Mononuclear cell (primary cell): ENCODE results near the gene BTF3L4. TPM values are rescaled to one million over a fixed set of nuclear protein-coding genes. Genes with fewer than 3 reads are reported as not detected.
"Not testable (repeated sequence)": the region's sequence is repeated elsewhere in the genome, so short reads cannot be mapped to it uniquely, and the experiment has no call there.

Experiments used
- H3K27me3 ChIP-seq: 2 replicates; pipeline ENCODE4 v1.6.0; 2011; ENCODE audit warnings: low read length, control low read depth; ENCODE audit not compliant: insufficient read depth
- H3K4me1 ChIP-seq: 2 replicates; pipeline ENCODE4 v1.5.1; 2011; ENCODE audit warnings: mild to moderate bottlenecking, low read length, control low read depth; ENCODE audit not compliant: insufficient read depth
- H3K4me3 ChIP-seq: 2 replicates; pipeline ENCODE4 v1.5.1; 2011; ENCODE audit warnings: mild to moderate bottlenecking, low read length, moderate library complexity
- H3K9me3 ChIP-seq: 2 replicates; pipeline ENCODE4 v1.5.1; 2011; ENCODE audit warnings: low read depth, mild to moderate bottlenecking, control low read depth, low read length
- total RNA-seq: library from RNA; depleted of rRNA; stranded (reverse); fragments of >200 nt; gene quantifications from one replicate; pipeline ENCODE4 v1.2.3, GENCODE V29; 2012

Gene BTF3L4
- total RNA-seq, 1 donor: 71.0 TPM

- Histone ChIP-seq H3K4me1 (no peaks in the 10 kb centered on the region), H3K9me3 (no peaks in the 10 kb centered on the region), H3K4me3 (no peak overlapping the region), H3K27me3 (no peaks in the 10 kb centered on the region)
Measured at GRCh38 chr1:52041551-52042185, 14.4 kb upstream of the BTF3L4 start.

- no peaks in the 10 kb centered on the region for H3K4me1 ChIP-seq
- H3K27me3 ChIP-seq: no peaks in the 10 kb centered on the region
- no peak overlapping the region for H3K4me3 ChIP-seq
- no peaks in the 10 kb centered on the region for H3K9me3 ChIP-seq
Measured at GRCh38 chr1:52045236-52045635, 10.9 kb upstream of the BTF3L4 start.

- not testable (repeated sequence) for H3K4me1 ChIP-seq, H3K9me3 ChIP-seq, H3K27me3 ChIP-seq, H3K4me3 ChIP-seq
Measured at GRCh38 chr1:52045666-52046195, 10.4 kb upstream of the BTF3L4 start.

- not testable (repeated sequence) for H3K4me1 ChIP-seq, H3K4me3 ChIP-seq, H3K27me3 ChIP-seq, H3K9me3 ChIP-seq
Measured at GRCh38 chr1:52049337-52049736, 6.8 kb upstream of the BTF3L4 start.

- Histone ChIP-seq H3K4me3 (no peak overlapping the region), H3K4me1 (peaks cover 29% of the 10 kb centered on the region), H3K9me3 (no peaks in the 10 kb centered on the region), H3K27me3 (no peaks in the 10 kb centered on the region)
Measured at GRCh38 chr1:52053862-52054261, 2.2 kb upstream of the BTF3L4 start.

GRCh38 chr1:52054496-52055065 is 1.5 kb upstream of the BTF3L4 start:
- Histone ChIP-seq H3K4me3 (peak overlapping the region; percentile 92), H3K27me3 (no peaks in the 10 kb centered on the region), H3K4me1 (peaks cover 29% of the 10 kb centered on the region), H3K9me3 (no peaks in the 10 kb centered on the region)

GRCh38 chr1:52055066-52055865 is 829 bp upstream of the BTF3L4 start, which contains the start of gene TXNDC12:
TXNDC12 (minus strand) TSS chr1:52055191; CDS start chr1:52055096, 95 bp downstream.
- Histone ChIP-seq H3K9me3 (no peaks in the 10 kb centered on the region), H3K4me1 (peaks cover 29% of the 10 kb centered on the region), H3K4me3 (peak within 1 kb of the TSS; percentile 92), H3K27me3 (no peaks in the 10 kb centered on the region)

- Histone ChIP-seq H3K27me3 (no peaks in the 10 kb centered on the region), H3K9me3 (no peaks in the 10 kb centered on the region), H3K4me3 (peak overlapping the region; percentile 92), H3K4me1 (peaks cover 29% of the 10 kb centered on the region)
Measured at GRCh38 chr1:52055866-52056162, 281 bp upstream of the BTF3L4 start.

- H3K4me3 ChIP-seq: peak overlapping the region; percentile 92
- H3K4me1 ChIP-seq: peaks cover 29% of the 10 kb centered on the region
- H3K27me3 ChIP-seq: no peaks in the 10 kb centered on the region
- no peaks in the 10 kb centered on the region for H3K9me3 ChIP-seq
Measured at GRCh38 chr1:52056937-52057231, 789 bp downstream of the BTF3L4 start.

GRCh38 chr1:52057255-52057654 is 1.2 kb downstream of the BTF3L4 start:
- H3K4me3 ChIP-seq: peak overlapping the region; percentile 92
- H3K27me3 ChIP-seq: no peaks in the 10 kb centered on the region
- no peaks in the 10 kb centered on the region for H3K9me3 ChIP-seq
- H3K4me1 ChIP-seq: peaks cover 29% of the 10 kb centered on the region

GRCh38 chr1:52057876-52058415 is 1.9 kb downstream of the BTF3L4 start:
- Histone ChIP-seq H3K27me3 (no peaks in the 10 kb centered on the region), H3K4me3 (no peak overlapping the region), H3K4me1 (peaks cover 29% of the 10 kb centered on the region), H3K9me3 (no peaks in the 10 kb centered on the region)

- H3K4me3 ChIP-seq: no peak overlapping the region
- H3K9me3 ChIP-seq: no peaks in the 10 kb centered on the region
- peaks cover 21% of the 10 kb centered on the region for H3K4me1 ChIP-seq
- no peaks in the 10 kb centered on the region for H3K27me3 ChIP-seq
Measured at GRCh38 chr1:52059321-52059720, 3.2 kb downstream of the BTF3L4 start.

GRCh38 chr1:52059888-52060287 is 3.8 kb downstream of the BTF3L4 start:
- no peaks in the 10 kb centered on the region for H3K27me3 ChIP-seq
- H3K9me3 ChIP-seq: no peaks in the 10 kb centered on the region
- peaks cover 16% of the 10 kb centered on the region for H3K4me1 ChIP-seq
- no peak overlapping the region for H3K4me3 ChIP-seq

GRCh38 chr1:52060822-52061221 is 4.7 kb downstream of the BTF3L4 start:
- H3K9me3 ChIP-seq: no peaks in the 10 kb centered on the region
- peaks cover 16% of the 10 kb centered on the region for H3K4me1 ChIP-seq
- H3K27me3 ChIP-seq: no peaks in the 10 kb centered on the region
- no peak overlapping the region for H3K4me3 ChIP-seq

- Histone ChIP-seq H3K9me3 (no peaks in the 10 kb centered on the region), H3K4me1 (no peaks in the 10 kb centered on the region), H3K4me3 (no peak overlapping the region), H3K27me3 (no peaks in the 10 kb centered on the region)
Measured at GRCh38 chr1:52063192-52063591, 7.1 kb downstream of the BTF3L4 start.
